ENCODE data around the gene BTBD9.

BTBD9 gene

GRCh38 chr6:38591439-38591838 lies 48.3 kb downstream of the BTBD9 start:
- H3K27me3 ChIP-seq (replicated peaks; ENCODE audit: control insufficient read depth, insufficient read depth, low read length), result no peaks in the 10 kb centered on the region
- no peak for TF ChIP-seq CTCF (IDR thresholded peaks at IDR 0.05; ENCODE audit: insufficient read depth, low read length, poor library complexity, severe bottlenecking)
- no peak for DNase-seq (ENCODE audit: extremely low read depth, insufficient read length)
- peaks cover 3% of the 10 kb centered on the region; the same call in 1 of the 2 replicates for H3K36me3 ChIP-seq (ENCODE audit: control insufficient read depth, insufficient read depth, low read length)
- H3K4me3 ChIP-seq (replicated peaks; ENCODE audit: low read depth, low read length), result no peak overlapping the region

- Histone ChIP-seq H3K4me3 (replicated peaks; ENCODE audit: low read depth, low read length) (no peak overlapping the region), H3K27me3 (replicated peaks; ENCODE audit: control insufficient read depth, insufficient read depth, low read length) (no peaks in the 10 kb centered on the region), H3K36me3 (ENCODE audit: control insufficient read depth, insufficient read depth, low read length) (peaks cover 3% of the 10 kb centered on the region; the same call in 1 of the 2 replicates)
- DNase-seq (ENCODE audit: extremely low read depth, insufficient read length), result no peak
- no peak for TF ChIP-seq CTCF (IDR thresholded peaks at IDR 0.05; ENCODE audit: insufficient read depth, low read length, poor library complexity, severe bottlenecking)
Measured at GRCh38 chr6:38589367-38589720, 50.4 kb downstream of the BTBD9 start.

- no peaks in the 10 kb centered on the region for H3K27me3 ChIP-seq (replicated peaks; ENCODE audit: control insufficient read depth, insufficient read depth, low read length)
- TF ChIP-seq CTCF (IDR thresholded peaks at IDR 0.05; ENCODE audit: insufficient read depth, low read length, poor library complexity, severe bottlenecking), result no peak
- no peak overlapping the region for H3K4me3 ChIP-seq (replicated peaks; ENCODE audit: low read depth, low read length)
- H3K36me3 ChIP-seq (ENCODE audit: control insufficient read depth, insufficient read depth, low read length), result peaks cover 2% of the 10 kb centered on the region; the same call in 1 of the 2 replicates
- DNase-seq (ENCODE audit: extremely low read depth, insufficient read length), result no peak
Measured at GRCh38 chr6:38588631-38589366, 50.9 kb downstream of the BTBD9 start.

GRCh38 chr6:38587766-38588362 lies 51.9 kb downstream of the BTBD9 start:
- Histone ChIP-seq H3K4me3 (replicated peaks; ENCODE audit: low read depth, low read length) (no peak overlapping the region), H3K27me3 (replicated peaks; ENCODE audit: control insufficient read depth, insufficient read depth, low read length) (no peaks in the 10 kb centered on the region), H3K36me3 (ENCODE audit: control insufficient read depth, insufficient read depth, low read length) (peaks cover 2% of the 10 kb centered on the region; the same call in 1 of the 2 replicates)
- DNase-seq (ENCODE audit: extremely low read depth, insufficient read length), result no peak
- TF ChIP-seq CTCF (IDR thresholded peaks at IDR 0.05; ENCODE audit: insufficient read depth, low read length, poor library complexity, severe bottlenecking), result no peak

GRCh38 chr6:38586992-38587391 lies 52.7 kb downstream of the BTBD9 start:
- Histone ChIP-seq H3K36me3 (ENCODE audit: control insufficient read depth, insufficient read depth, low read length) (no peaks in the 10 kb centered on the region), H3K27me3 (replicated peaks; ENCODE audit: control insufficient read depth, insufficient read depth, low read length) (no peaks in the 10 kb centered on the region), H3K4me3 (replicated peaks; ENCODE audit: low read depth, low read length) (no peak overlapping the region)
- no peak for DNase-seq (ENCODE audit: extremely low read depth, insufficient read length)
- no peak for TF ChIP-seq CTCF (IDR thresholded peaks at IDR 0.05; ENCODE audit: insufficient read depth, low read length, poor library complexity, severe bottlenecking)

Measured in GM06990 (cell line).